Measurements from ENCODE around the gene LPAR1.

LPAR1 gene

DNA sequence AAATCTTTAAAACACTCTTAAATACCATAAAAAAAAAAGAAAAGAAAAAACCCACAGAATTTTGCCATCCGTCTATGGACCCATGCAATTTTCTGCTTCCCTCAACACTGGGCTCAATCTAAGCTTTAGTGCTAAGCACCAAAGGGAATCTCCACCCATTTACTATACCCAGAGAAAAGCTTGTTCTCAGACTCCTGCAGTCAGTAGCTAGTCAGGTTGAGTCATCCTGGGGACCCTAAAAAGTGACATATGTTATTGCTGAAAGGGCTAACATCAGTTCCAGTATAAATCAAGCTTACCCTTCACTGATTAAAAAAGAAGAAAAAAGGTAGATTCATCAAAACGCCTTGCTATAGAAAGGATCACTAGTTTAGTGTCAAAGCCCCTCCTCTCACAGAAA, 192.1 kb downstream of the LPAR1 start:
- Histone ChIP-seq H3K4me1 (ENCODE audit: control insufficient read depth, insufficient read depth, low read length) (no peaks in the 10 kb centered on the region), H3K27ac (ENCODE audit: extremely low read depth, low read depth, low read length) (no peak overlapping the region), H3K9me3 (ENCODE audit: control insufficient read depth, insufficient read depth, low read depth, low read length) (no peaks in the 10 kb centered on the region), H3K4me3 (ENCODE audit: low read depth, low read length) (no peak overlapping the region), H3K36me3 (ENCODE audit: control insufficient read depth in 2 of 2, insufficient read depth in 1 of 2, low read length in 2 of 2) (no peaks in the 10 kb centered on the region)
- TF ChIP-seq KLF9 (tag by site-specific recombination; IDR thresholded peaks at IDR 0.05; ENCODE audit: low read depth): no peak
- TF ChIP-seq GLIS2 (tag by site-specific recombination; IDR thresholded peaks at IDR 0.05): no peak
- POLR2A ChIA-PET: no interaction called here
- CTCF ChIA-PET: interaction anchor here (0.7 kb wide), 1 partner anchor 257 kb away, joined by 5 read pairs; no protein-coding TSS in a partner anchor

DNA sequence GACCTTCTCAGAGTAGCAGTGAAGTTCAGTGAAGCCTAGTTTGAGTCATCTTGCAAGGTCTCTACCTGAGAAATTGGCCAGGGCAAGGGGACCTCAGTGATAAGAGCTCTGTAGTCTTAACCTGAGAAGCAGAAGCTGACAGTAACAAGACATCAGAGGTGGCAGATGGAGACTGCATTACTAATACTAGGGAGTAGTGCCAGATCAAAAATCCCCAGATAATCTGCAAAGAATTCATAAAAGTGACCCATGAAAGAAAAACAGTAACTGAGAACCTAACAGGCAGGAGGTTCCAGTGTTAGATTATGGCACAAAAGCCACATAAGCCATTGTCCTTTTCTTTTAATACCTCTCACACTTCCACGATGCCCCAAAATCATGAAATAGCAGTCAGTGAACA, 194.1 kb downstream of the LPAR1 start:
- no peak overlapping the region for H3K27ac ChIP-seq (ENCODE audit: extremely low read depth, low read depth, low read length)
- POLR2A ChIA-PET: no interaction called here
- no peaks in the 10 kb centered on the region for H3K9me3 ChIP-seq (ENCODE audit: control insufficient read depth, insufficient read depth, low read depth, low read length)
- CTCF ChIA-PET: no interaction called here
- no peaks in the 10 kb centered on the region for H3K36me3 ChIP-seq (ENCODE audit: control insufficient read depth in 2 of 2, insufficient read depth in 1 of 2, low read length in 2 of 2)
- H3K4me3 ChIP-seq (ENCODE audit: low read depth, low read length): no peak overlapping the region
- TF ChIP-seq ZBTB21 (tag by site-specific recombination; IDR thresholded peaks at IDR 0.05) (no peak), BCL11A (tag by site-specific recombination; IDR thresholded peaks at IDR 0.05; ENCODE audit: low read depth) (no peak), ZNF426 (tag by site-specific recombination; IDR thresholded peaks at IDR 0.05) (no peak), ZNF214 (tag by site-specific recombination; IDR thresholded peaks at IDR 0.05; ENCODE audit: borderline replicate concordance) (no peak), ZNF184 (tag by site-specific recombination; IDR thresholded peaks at IDR 0.05) (no peak), FEZF1 (tag by site-specific recombination; IDR thresholded peaks at IDR 0.05) (no peak), HOXD13 (CRISPR knock-in tag; IDR thresholded peaks at IDR 0.05; ENCODE audit: borderline replicate concordance) (no peak)
- H3K4me1 ChIP-seq (ENCODE audit: control insufficient read depth, insufficient read depth, low read length): no peaks in the 10 kb centered on the region

DNA sequence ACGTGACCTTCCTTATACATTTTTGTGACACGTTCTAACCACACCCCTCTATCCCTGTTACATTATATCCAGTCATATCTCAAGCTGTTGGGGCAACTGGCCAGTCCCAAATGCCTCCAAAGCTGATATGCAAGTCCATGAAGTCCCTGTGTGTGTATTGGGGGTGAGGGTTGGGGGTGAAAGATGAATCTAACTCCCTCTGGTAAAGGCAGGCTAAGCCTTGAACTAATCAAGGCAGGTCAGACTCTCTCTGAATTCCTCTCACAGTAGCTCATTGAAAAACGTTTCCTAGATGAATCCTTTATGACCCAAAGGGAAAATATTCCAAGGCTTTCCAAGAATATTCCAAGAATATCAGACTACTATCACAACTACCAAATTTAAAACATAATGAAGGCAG, 195.3 kb downstream of the LPAR1 start:
- H3K4me1 ChIP-seq (ENCODE audit: control insufficient read depth, insufficient read depth, low read length): no peaks in the 10 kb centered on the region
- no peak for TF ChIP-seq ZNF707 (tag by site-specific recombination; IDR thresholded peaks at IDR 0.05)
- TF ChIP-seq, protein P1, sequence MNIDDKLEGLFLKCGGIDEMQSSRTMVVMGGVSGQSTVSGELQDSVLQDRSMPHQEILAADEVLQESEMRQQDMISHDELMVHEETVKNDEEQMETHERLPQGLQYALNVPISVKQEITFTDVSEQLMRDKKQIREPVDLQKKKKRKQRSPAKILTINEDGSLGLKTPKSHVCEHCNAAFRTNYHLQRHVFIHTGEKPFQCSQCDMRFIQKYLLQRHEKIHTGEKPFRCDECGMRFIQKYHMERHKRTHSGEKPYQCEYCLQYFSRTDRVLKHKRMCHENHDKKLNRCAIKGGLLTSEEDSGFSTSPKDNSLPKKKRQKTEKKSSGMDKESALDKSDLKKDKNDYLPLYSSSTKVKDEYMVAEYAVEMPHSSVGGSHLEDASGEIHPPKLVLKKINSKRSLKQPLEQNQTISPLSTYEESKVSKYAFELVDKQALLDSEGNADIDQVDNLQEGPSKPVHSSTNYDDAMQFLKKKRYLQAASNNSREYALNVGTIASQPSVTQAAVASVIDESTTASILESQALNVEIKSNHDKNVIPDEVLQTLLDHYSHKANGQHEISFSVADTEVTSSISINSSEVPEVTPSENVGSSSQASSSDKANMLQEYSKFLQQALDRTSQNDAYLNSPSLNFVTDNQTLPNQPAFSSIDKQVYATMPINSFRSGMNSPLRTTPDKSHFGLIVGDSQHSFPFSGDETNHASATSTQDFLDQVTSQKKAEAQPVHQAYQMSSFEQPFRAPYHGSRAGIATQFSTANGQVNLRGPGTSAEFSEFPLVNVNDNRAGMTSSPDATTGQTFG (tag by site-specific recombination; IDR thresholded peaks at IDR 0.05; ENCODE audit: borderline replicate concordance): no peak
- no peak for TF ChIP-seq ZFP41 (tag by site-specific recombination; IDR thresholded peaks at IDR 0.05; ENCODE audit: borderline replicate concordance)
- TF ChIP-seq, protein P2, sequence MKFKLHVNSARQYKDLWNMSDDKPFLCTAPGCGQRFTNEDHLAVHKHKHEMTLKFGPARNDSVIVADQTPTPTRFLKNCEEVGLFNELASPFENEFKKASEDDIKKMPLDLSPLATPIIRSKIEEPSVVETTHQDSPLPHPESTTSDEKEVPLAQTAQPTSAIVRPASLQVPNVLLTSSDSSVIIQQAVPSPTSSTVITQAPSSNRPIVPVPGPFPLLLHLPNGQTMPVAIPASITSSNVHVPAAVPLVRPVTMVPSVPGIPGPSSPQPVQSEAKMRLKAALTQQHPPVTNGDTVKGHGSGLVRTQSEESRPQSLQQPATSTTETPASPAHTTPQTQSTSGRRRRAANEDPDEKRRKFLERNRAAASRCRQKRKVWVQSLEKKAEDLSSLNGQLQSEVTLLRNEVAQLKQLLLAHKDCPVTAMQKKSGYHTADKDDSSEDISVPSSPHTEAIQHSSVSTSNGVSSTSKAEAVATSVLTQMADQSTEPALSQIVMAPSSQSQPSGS (tag by site-specific recombination; IDR thresholded peaks at IDR 0.05; ENCODE audit: low read depth): no peak
- no peak for TF ChIP-seq ZNF239 (tag by site-specific recombination; IDR thresholded peaks at IDR 0.05)
- TF ChIP-seq ZNF169 (tag by site-specific recombination; IDR thresholded peaks at IDR 0.05): no peak
- TF ChIP-seq, protein P3, sequence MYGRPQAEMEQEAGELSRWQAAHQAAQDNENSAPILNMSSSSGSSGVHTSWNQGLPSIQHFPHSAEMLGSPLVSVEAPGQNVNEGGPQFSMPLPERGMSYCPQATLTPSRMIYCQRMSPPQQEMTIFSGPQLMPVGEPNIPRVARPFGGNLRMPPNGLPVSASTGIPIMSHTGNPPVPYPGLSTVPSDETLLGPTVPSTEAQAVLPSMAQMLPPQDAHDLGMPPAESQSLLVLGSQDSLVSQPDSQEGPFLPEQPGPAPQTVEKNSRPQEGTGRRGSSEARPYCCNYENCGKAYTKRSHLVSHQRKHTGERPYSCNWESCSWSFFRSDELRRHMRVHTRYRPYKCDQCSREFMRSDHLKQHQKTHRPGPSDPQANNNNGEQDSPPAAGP (tag by site-specific recombination; IDR thresholded peaks at IDR 0.05): no peak
- ChIA-PET POLR2A (no interaction called here), CTCF (interaction anchor here (1.0 kb wide), 1 partner anchor 159 kb away, joined by 3 read pairs; no protein-coding TSS in a partner anchor)
- H3K4me3 ChIP-seq (ENCODE audit: low read depth, low read length): no peak overlapping the region
- H3K36me3 ChIP-seq (ENCODE audit: control insufficient read depth in 2 of 2, insufficient read depth in 1 of 2, low read length in 2 of 2): no peaks in the 10 kb centered on the region
- no peaks in the 10 kb centered on the region for H3K9me3 ChIP-seq (ENCODE audit: control insufficient read depth, insufficient read depth, low read depth, low read length)
- H3K27ac ChIP-seq (ENCODE audit: extremely low read depth, low read depth, low read length): no peak overlapping the region
